Central memory CD8-positive, alpha-beta T cell (primary cell): ENCODE data around the gene FMNL2.
"Not testable (repeated sequence)": the region's sequence is repeated elsewhere in the genome, so short reads cannot be mapped to it uniquely, and the experiment has no call there.

Source experiments
- ATAC-seq: fragments of 150-1000 bp; cut with Tn5 transposase; replicated peaks from 2 replicates; pipeline ENCODE4 v1.10.0; 2022; ENCODE audit warnings: mild to moderate bottlenecking, moderate FRiP score, moderate number of reproducible peaks; ENCODE audit not compliant: poor library complexity, severe bottlenecking; ENCODE audit errors: extremely low read depth
- DNase-seq, 2 donors: peaks; one replicate each; pipeline ENCODE4 v3.0.0; 2021; ENCODE audit warnings: low spot score in 2 of 2
- H3K27ac Mint-ChIP-seq: one replicate; pipeline ENCODE4 v1.8.0; 2022; ENCODE audit warnings: low read depth, mild to moderate bottlenecking, moderate library complexity, mixed read lengths
- H3K27me3 Mint-ChIP-seq: one replicate; pipeline ENCODE4 v1.8.0; 2022; ENCODE audit warnings: mixed read lengths
- H3K36me3 Mint-ChIP-seq: one replicate; pipeline ENCODE4 v1.8.0; 2022; ENCODE audit warnings: mild to moderate bottlenecking, moderate library complexity, mixed read lengths; ENCODE audit not compliant: insufficient read depth
- H3K4me1 Mint-ChIP-seq: one replicate; pipeline ENCODE4 v1.8.0; 2022; ENCODE audit warnings: mixed read lengths
- H3K4me3 Mint-ChIP-seq: one replicate; pipeline ENCODE4 v1.8.0; 2022; ENCODE audit warnings: mild to moderate bottlenecking, moderate library complexity, mixed read lengths
- H3K9me3 Mint-ChIP-seq: one replicate; pipeline ENCODE4 v1.8.0; 2022; ENCODE audit warnings: mixed read lengths

The FMNL2 gene

GRCh38 chr2:152386266-152386665 is 51.3 kb downstream of the FMNL2 start:
- Mint-ChIP-seq H3K9me3 (no peaks in the 10 kb centered on the region), H3K36me3 (peaks cover 2% of the 10 kb centered on the region), H3K27ac (no peak overlapping the region), H3K4me3 (no peak overlapping the region), H3K4me1 (no peaks in the 10 kb centered on the region), H3K27me3 (peaks cover 15% of the 10 kb centered on the region)
- no peak for ATAC-seq
- DNase-seq, result no peak

DNA sequence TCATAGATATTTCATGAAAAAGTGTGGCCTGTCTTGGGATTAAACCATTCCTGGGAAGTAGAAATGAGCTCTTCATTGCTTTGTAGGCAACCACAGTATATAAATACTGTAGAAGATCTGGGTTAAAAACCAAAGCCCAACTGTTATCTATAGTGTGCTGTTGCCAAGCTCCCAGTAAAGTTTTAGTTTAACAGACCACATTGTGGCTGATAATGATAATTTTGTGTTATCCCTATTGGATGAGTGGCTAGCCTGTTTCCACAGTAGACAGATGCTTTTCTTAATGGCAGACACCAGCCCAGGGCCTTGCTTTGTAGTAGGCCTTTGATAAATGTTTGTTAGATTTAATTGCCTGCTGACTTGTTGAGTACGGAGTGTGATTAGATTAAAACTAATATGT is 52.1 kb downstream of the FMNL2 start:
- Mint-ChIP-seq H3K4me1 (no peaks in the 10 kb centered on the region), H3K4me3 (no peak overlapping the region), H3K9me3 (no peaks in the 10 kb centered on the region), H3K27ac (no peak overlapping the region), H3K27me3 (peaks cover 13% of the 10 kb centered on the region), H3K36me3 (peaks cover 2% of the 10 kb centered on the region)
- DNase-seq, result no peak
- ATAC-seq, result no peak

GRCh38 chr2:152388269-152388668 is 53.3 kb downstream of the FMNL2 start:
- peaks cover 13% of the 10 kb centered on the region for H3K27me3 Mint-ChIP-seq
- H3K4me3 Mint-ChIP-seq, H3K27ac Mint-ChIP-seq, DNase-seq, H3K36me3 Mint-ChIP-seq, ATAC-seq, H3K4me1 Mint-ChIP-seq, H3K9me3 Mint-ChIP-seq: not testable (repeated sequence)

DNA sequence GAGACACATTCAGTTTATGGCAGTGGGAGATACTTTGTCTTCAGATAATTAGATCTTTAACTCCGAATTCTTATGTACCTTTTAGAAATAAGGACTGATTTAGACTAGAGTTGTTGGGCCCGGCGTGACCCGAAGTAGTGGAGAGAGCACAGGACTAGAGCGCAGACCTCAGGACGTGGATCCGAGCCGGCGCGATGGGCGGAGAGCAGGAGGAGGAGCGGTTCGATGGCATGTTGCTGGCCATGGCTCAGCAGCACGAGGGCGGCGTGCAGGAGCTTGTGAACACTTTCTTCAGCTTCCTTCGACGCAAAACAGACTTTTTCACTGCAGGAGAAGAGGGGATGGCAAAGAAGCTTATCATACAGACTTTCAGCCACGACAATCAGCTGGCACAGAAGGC is 54.5 kb downstream of the FMNL2 start:
- Mint-ChIP-seq H3K27ac (no peak overlapping the region), H3K4me3 (no peak overlapping the region), H3K27me3 (peaks cover 13% of the 10 kb centered on the region), H3K9me3 (no peaks in the 10 kb centered on the region), H3K36me3 (no peaks in the 10 kb centered on the region), H3K4me1 (no peaks in the 10 kb centered on the region)
- DNase-seq, result no peak
- ATAC-seq, result no peak

DNA sequence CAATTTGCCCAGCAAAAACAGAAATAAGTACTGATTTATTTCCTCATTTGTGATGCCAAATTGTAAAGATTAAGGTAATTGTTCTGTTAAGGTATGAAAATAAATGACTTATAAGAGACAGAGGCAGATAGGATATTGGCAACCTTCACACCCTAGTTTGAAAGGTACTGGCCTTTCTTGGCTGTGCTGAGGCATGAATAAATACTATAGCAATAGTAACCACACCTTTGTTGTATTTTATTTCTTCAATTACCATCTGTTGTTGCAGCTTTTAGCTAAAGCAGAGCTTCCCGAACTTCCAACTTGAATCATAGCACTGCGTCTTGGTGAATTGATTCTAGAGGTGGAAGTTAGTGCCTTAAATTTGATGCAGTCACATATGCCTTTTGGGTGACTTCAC is 55.9 kb downstream of the FMNL2 start:
- no peak overlapping the region for H3K4me3 Mint-ChIP-seq
- H3K27me3 Mint-ChIP-seq, result peaks cover 13% of the 10 kb centered on the region
- H3K27ac Mint-ChIP-seq, result no peak overlapping the region
- no peaks in the 10 kb centered on the region for H3K4me1 Mint-ChIP-seq
- H3K36me3 Mint-ChIP-seq, result no peaks in the 10 kb centered on the region
- no peak for DNase-seq
- no peak for ATAC-seq
- no peaks in the 10 kb centered on the region for H3K9me3 Mint-ChIP-seq

GRCh38 chr2:152391318-152391717 is 56.3 kb downstream of the FMNL2 start:
- Mint-ChIP-seq H3K4me3 (no peak overlapping the region), H3K36me3 (no peaks in the 10 kb centered on the region), H3K9me3 (no peaks in the 10 kb centered on the region), H3K4me1 (no peaks in the 10 kb centered on the region), H3K27me3 (peaks cover 14% of the 10 kb centered on the region), H3K27ac (no peak overlapping the region)
- ATAC-seq, result no peak
- DNase-seq, result no peak

- no peak overlapping the region for H3K4me3 Mint-ChIP-seq
- DNase-seq (no peak), ATAC-seq (no peak)
- H3K36me3 Mint-ChIP-seq, result no peaks in the 10 kb centered on the region
- H3K9me3 Mint-ChIP-seq, result no peaks in the 10 kb centered on the region
- H3K27me3 Mint-ChIP-seq, result peaks cover 33% of the 10 kb centered on the region
- no peaks in the 10 kb centered on the region for H3K4me1 Mint-ChIP-seq
- no peak overlapping the region for H3K27ac Mint-ChIP-seq
Observed at GRCh38 chr2:152393377-152393776, 58.4 kb downstream of the FMNL2 start.

GRCh38 chr2:152394326-152394725 is 59.4 kb downstream of the FMNL2 start:
- Mint-ChIP-seq H3K4me3 (no peak overlapping the region), H3K27me3 (peaks cover 39% of the 10 kb centered on the region), H3K9me3 (no peaks in the 10 kb centered on the region), H3K27ac (no peak overlapping the region), H3K36me3 (peaks cover 2% of the 10 kb centered on the region), H3K4me1 (no peaks in the 10 kb centered on the region)
- DNase-seq (no peak), ATAC-seq (no peak)

- Mint-ChIP-seq H3K27me3 (peaks cover 39% of the 10 kb centered on the region), H3K4me1 (no peaks in the 10 kb centered on the region), H3K27ac (no peak overlapping the region), H3K4me3 (no peak overlapping the region), H3K36me3 (peaks cover 2% of the 10 kb centered on the region), H3K9me3 (no peaks in the 10 kb centered on the region)
- DNase-seq (no peak), ATAC-seq (no peak)
Observed at GRCh38 chr2:152395103-152395502, 60.1 kb downstream of the FMNL2 start.

DNA sequence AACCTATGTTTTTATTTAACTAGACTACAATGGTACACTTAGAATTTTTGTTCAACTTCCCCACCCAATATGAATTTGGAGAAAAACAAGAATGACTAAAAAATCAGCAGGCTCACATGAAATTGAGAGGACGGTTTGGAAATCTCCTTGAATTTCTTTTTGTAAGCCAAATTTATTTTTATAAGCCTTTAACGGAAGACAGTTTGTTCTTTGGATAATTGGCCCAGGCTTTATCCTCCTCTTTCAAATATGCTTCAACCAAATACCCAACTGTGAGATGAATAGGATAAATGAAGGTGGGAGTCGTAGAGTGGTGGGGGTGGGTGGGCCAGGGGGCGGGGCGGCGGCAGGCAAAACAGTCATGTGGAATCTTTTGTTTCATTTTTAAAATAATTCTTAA is 60.6 kb downstream of the FMNL2 start:
- H3K27me3 Mint-ChIP-seq, result peaks cover 37% of the 10 kb centered on the region
- no peak overlapping the region for H3K4me3 Mint-ChIP-seq
- H3K9me3 Mint-ChIP-seq, result no peaks in the 10 kb centered on the region
- H3K36me3 Mint-ChIP-seq, result peaks cover 2% of the 10 kb centered on the region
- DNase-seq (no peak), ATAC-seq (no peak)
- H3K27ac Mint-ChIP-seq, result no peak overlapping the region
- no peaks in the 10 kb centered on the region for H3K4me1 Mint-ChIP-seq

GRCh38 chr2:152396051-152396511 is 61.1 kb downstream of the FMNL2 start:
- no peaks in the 10 kb centered on the region for H3K4me1 Mint-ChIP-seq
- no peaks in the 10 kb centered on the region for H3K9me3 Mint-ChIP-seq
- peaks cover 2% of the 10 kb centered on the region for H3K36me3 Mint-ChIP-seq
- H3K4me3 Mint-ChIP-seq, result no peak overlapping the region
- H3K27ac Mint-ChIP-seq, result no peak overlapping the region
- no peak for DNase-seq
- ATAC-seq, result no peak
- H3K27me3 Mint-ChIP-seq, result peaks cover 37% of the 10 kb centered on the region

DNA sequence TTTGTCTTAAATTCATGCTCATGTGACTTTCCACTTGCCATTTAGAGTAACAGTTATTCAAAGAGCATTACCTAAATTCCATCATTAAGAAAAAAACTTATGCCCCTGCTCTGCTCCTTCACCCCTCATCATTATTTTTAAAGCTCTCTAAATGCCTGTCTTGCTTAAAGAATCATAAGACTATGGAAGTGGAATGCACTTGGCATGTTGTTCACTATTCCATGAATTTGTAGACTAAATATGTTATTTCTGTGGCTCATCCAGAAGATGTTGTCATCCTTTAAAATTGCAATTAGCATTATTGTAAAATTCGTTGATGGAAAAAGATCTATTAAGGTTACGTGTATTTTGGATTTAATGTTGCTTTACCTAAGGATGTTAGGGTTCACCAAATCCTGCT is 61.8 kb downstream of the FMNL2 start:
- Mint-ChIP-seq H3K27ac (no peak overlapping the region), H3K27me3 (peaks cover 37% of the 10 kb centered on the region), H3K4me1 (no peaks in the 10 kb centered on the region), H3K9me3 (no peaks in the 10 kb centered on the region), H3K4me3 (no peak overlapping the region), H3K36me3 (peaks cover 2% of the 10 kb centered on the region)
- ATAC-seq, result no peak
- DNase-seq, result no peak

GRCh38 chr2:152399003-152399402 is 64.0 kb downstream of the FMNL2 start:
- Mint-ChIP-seq H3K27ac (no peak overlapping the region), H3K27me3 (peaks cover 37% of the 10 kb centered on the region), H3K4me1 (no peaks in the 10 kb centered on the region), H3K36me3 (peaks cover 2% of the 10 kb centered on the region), H3K4me3 (no peak overlapping the region), H3K9me3 (no peaks in the 10 kb centered on the region)
- ATAC-seq (no peak), DNase-seq (no peak)
